Upper lobe of left lung (tissue), 4 donors: ENCODE results near the gene PRKG1.

Experiments used
- EP300 ChIP-seq, 4 donors: sonication (generic); formaldehyde crosslinking; IDR thresholded peaks; one replicate each; pipeline ENCODE4 v1.5.1; 2017; ENCODE audit warnings: antibody characterized with exemption in 4 of 4, control low read depth in 2 of 4
- POLR2AphosphoS5 ChIP-seq, 2 donors: sonication (generic); formaldehyde crosslinking; IDR thresholded peaks; one replicate each; pipeline ENCODE4 v1.5.1; 2017; ENCODE audit warnings: antibody characterized with exemption in 2 of 2
- TF ChIP-seq, protein P1 (sequence below), 6 experiments: fragments of 450-650 bp in 4 of 6; fragments of 200-600 bp in 2 of 6; sonication (generic) in 2 of 6; IDR thresholded peaks; one replicate each; pipeline ENCODE4 v1.5.1; 2016 to 2019; ENCODE audit warnings: antibody characterized with exemption in 6 of 6

GRCh38 chr10:51156926-51157325 lies 82.6 kb downstream of the PRKG1 start:
- TF ChIP-seq, protein P1, sequence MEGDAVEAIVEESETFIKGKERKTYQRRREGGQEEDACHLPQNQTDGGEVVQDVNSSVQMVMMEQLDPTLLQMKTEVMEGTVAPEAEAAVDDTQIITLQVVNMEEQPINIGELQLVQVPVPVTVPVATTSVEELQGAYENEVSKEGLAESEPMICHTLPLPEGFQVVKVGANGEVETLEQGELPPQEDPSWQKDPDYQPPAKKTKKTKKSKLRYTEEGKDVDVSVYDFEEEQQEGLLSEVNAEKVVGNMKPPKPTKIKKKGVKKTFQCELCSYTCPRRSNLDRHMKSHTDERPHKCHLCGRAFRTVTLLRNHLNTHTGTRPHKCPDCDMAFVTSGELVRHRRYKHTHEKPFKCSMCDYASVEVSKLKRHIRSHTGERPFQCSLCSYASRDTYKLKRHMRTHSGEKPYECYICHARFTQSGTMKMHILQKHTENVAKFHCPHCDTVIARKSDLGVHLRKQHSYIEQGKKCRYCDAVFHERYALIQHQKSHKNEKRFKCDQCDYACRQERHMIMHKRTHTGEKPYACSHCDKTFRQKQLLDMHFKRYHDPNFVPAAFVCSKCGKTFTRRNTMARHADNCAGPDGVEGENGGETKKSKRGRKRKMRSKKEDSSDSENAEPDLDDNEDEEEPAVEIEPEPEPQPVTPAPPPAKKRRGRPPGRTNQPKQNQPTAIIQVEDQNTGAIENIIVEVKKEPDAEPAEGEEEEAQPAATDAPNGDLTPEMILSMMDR (IDR thresholded peaks at IDR 0.05) = no peak
- TF ChIP-seq POLR2AphosphoS5 (IDR thresholded peaks at IDR 0.05) (no peak), EP300 (IDR thresholded peaks at IDR 0.05) (no peak)
